SK-N-SH treated with all-trans-retinoic acid at 6 μM for 48 hours (cell line): ENCODE measurements around the gene ANKEF1.

ENCODE experiments used
- BACH2 ChIP-seq: fragments of 250-450 bp; sonication (Bioruptor Pico); IDR thresholded peaks from 2 replicates; pipeline ENCODE4 v1.9.0; 2021; ENCODE audit warnings: mild to moderate bottlenecking, borderline replicate concordance
- CSRNP3 ChIP-seq: fragments of 250-450 bp; sonication (Bioruptor Pico); IDR thresholded peaks from 2 replicates; pipeline ENCODE4 v1.5.1; 2021; ENCODE audit warnings: mild to moderate bottlenecking, moderate library complexity
- GLIS3 ChIP-seq: fragments of 250-450 bp; sonication (Bioruptor Pico); IDR thresholded peaks from 2 replicates; pipeline ENCODE4 v1.5.0; 2020; ENCODE audit warnings: mild to moderate bottlenecking, moderate library complexity
- OSR1 ChIP-seq: fragments of 250-450 bp; sonication (Bioruptor Pico); IDR thresholded peaks from 2 replicates; pipeline ENCODE4 v1.8.0; 2022; ENCODE audit warnings: moderate library complexity, mild to moderate bottlenecking, inconsistent platforms
- PATZ1 ChIP-seq: fragments of 250-450 bp; sonication (Bioruptor Pico); IDR thresholded peaks from 2 replicates; pipeline ENCODE4 v1.8.0; 2020; ENCODE audit warnings: mild to moderate bottlenecking, moderate library complexity, borderline replicate concordance
- POU6F1 ChIP-seq: fragments of 250-450 bp; sonication (Bioruptor Pico); IDR thresholded peaks from 2 replicates; pipeline ENCODE4 v1.8.0; 2021; ENCODE audit warnings: low read depth, mild to moderate bottlenecking, moderate library complexity, borderline replicate concordance
- PPARA ChIP-seq: fragments of 250-450 bp; sonication (Bioruptor Pico); IDR thresholded peaks from 2 replicates; pipeline ENCODE4 v1.5.0; 2020; ENCODE audit warnings: mild to moderate bottlenecking, borderline replicate concordance
- SNAI2 ChIP-seq: fragments of 250-450 bp; sonication (Bioruptor Pico); IDR thresholded peaks from 2 replicates; pipeline ENCODE4 v1.5.0; 2020; ENCODE audit warnings: mild to moderate bottlenecking, moderate library complexity
- TOX ChIP-seq: fragments of 250-450 bp; sonication (Bioruptor Pico); IDR thresholded peaks from 2 replicates; pipeline ENCODE4 v1.8.0; 2021; ENCODE audit warnings: mild to moderate bottlenecking, moderate library complexity, borderline replicate concordance
- ZFP3 ChIP-seq: fragments of 250-450 bp; sonication (Bioruptor Pico); IDR thresholded peaks from 2 replicates; pipeline ENCODE4 v1.5.0; 2020; ENCODE audit warnings: mild to moderate bottlenecking, moderate library complexity
- ZFP30 ChIP-seq: fragments of 450-650 bp; formaldehyde crosslinking; IDR thresholded peaks from 2 replicates; pipeline ENCODE4 v1.5.0; 2022; ENCODE audit warnings: mild to moderate bottlenecking, moderate library complexity
- ZNF565 ChIP-seq: fragments of 450-650 bp; formaldehyde crosslinking; conservative IDR thresholded peaks from 2 replicates; pipeline ENCODE4 v1.5.0; 2020; ENCODE audit warnings: low read depth, mild to moderate bottlenecking, moderate library complexity
- ZNF8 ChIP-seq: fragments of 450-650 bp; formaldehyde crosslinking; IDR thresholded peaks from 2 replicates; pipeline ENCODE4 v1.5.0; 2020; ENCODE audit warnings: mild to moderate bottlenecking, moderate library complexity
- TF ChIP-seq, protein P1 (sequence below): fragments of 250-450 bp; sonication (Bioruptor Pico); IDR thresholded peaks from 2 replicates; pipeline ENCODE4 v1.5.1; 2020; ENCODE audit warnings: low read depth, mild to moderate bottlenecking, moderate library complexity

DNA sequence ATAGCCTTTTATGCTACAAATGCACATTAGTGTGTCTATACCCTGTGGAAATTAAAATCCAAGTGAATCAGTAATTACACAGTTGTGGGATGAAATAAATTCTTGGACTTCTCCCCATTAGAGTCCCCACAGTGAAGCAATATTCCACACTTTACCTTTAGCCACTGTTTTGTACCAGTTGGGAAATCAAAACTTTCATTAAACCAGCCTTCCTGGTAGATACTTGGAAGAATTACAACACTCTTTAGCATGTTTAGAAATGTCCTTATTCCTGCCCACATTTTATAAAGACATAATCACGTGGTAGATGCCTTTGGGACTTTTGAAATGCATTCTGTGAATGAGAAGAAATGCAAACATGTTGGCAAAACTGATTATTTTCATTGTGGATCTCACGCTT, 49.0 kb upstream of the ANKEF1 start:
- TF ChIP-seq TOX (no peak), PATZ1 (no peak), OSR1 (no peak), GLIS3 (CRISPR knock-in tag) (no peak), ZNF8 (no peak), POU6F1 (no peak), ZFP30 (CRISPR knock-in tag) (no peak), ZFP3 (CRISPR knock-in tag) (no peak), CSRNP3 (CRISPR knock-in tag) (no peak), ZNF565 (no peak), PPARA (CRISPR knock-in tag) (no peak), BACH2 (CRISPR knock-in tag) (no peak), SNAI2 (CRISPR knock-in tag) (no peak)
- TF ChIP-seq, protein P1, sequence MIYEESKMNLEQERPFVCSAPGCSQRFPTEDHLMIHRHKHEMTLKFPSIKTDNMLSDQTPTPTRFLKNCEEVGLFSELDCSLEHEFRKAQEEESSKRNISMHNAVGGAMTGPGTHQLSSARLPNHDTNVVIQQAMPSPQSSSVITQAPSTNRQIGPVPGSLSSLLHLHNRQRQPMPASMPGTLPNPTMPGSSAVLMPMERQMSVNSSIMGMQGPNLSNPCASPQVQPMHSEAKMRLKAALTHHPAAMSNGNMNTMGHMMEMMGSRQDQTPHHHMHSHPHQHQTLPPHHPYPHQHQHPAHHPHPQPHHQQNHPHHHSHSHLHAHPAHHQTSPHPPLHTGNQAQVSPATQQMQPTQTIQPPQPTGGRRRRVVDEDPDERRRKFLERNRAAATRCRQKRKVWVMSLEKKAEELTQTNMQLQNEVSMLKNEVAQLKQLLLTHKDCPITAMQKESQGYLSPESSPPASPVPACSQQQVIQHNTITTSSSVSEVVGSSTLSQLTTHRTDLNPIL (CRISPR knock-in tag): no peak
